Stimulated activated CD8-positive, alpha-beta memory T cell treated with anti-CD3 and anti-CD28 coated beads, Interleukin-12 subunit alpha, Interleukin-12 subunit beta, amount 100 ng/mL, for 4 hours (primary cell): ENCODE measurements around the gene TTBK2.
"Not testable (repeated sequence)": the region's sequence is repeated elsewhere in the genome, so short reads cannot be mapped to it uniquely, and the experiment has no call there.

ENCODE experiments used
- DNase-seq: peaks from one replicate; pipeline ENCODE4 v3.0.0-alpha.2; 2020; ENCODE audit warnings: low read depth

TTBK2 gene

DNA sequence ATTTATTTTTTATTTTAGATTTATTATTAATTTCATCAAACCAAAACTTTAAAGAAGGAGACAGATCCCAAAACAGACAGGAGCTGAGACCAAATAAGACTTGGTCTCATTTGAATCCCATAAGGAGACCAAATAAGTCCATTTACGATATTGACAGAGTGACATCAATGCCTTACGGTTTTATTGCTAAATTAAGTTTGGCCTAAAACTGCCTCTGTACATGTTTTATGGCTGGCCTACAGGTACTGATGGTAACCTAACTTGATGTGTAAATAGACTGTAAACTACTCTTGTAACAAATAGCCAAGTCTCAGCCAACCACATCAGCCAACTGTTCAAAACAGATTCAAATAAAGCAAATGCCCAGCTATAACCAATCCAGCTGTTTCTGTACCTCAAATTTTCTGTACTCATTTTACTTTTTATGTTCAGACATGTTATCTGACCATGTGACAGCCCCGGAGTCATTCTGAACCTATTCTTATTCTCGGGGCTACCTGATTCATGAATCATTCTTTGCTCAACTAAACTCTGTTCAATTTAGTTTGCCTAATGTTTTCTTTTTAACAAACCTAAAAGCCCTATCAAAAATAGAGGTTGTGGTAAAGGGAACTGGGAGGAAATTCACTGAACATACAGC lies 94.2 kb downstream of the TTBK2 start:
- DNase-seq = no peak

- no peak for DNase-seq
Measured at GRCh38 chr15:42825599-42825998, 95.0 kb downstream of the TTBK2 start.

DNA sequence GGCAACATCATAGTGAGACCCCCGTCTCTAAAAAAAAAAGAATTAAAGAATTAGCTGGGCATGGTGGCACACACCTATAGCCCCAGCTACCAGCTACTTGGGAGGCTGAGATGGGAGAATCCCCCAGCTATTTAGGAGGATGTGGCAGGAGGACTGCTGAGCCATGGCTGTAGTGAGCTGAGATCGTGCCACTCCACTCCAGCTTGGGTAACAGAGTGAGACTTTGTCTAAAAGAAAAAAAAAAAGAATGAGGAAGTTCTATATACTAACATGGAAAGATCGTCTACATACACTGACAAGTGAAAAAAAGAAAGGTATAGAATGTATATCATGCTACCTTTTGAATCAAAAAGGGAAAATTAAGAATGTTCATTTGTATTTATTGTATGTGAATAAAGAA lies 99.8 kb downstream of the TTBK2 start:
- no peak for DNase-seq

DNA sequence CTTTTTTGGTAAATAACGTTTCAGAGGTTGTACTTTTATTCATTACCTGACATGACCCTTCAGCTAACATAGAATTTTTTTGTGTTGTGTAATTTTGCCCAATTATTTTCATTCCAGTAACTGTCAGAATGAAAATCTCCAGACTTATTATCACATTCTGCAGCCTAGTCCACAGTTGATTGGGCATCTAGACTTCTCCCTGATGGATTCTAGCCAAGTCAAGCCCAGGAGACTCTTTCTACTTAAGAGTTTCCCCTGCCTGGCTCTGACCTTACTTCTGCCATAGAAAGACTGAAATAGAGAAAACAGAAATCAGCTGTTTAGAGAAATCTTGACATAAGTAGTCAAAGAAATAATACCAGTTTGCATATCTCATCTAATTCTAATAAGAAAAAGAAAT lies 100.8 kb downstream of the TTBK2 start:
- no peak for DNase-seq

- no peak for DNase-seq
Measured at GRCh38 chr15:42811433-42811832, 109.1 kb downstream of the TTBK2 start.

GRCh38 chr15:42808913-42809312 lies 111.7 kb downstream of the TTBK2 start:
- DNase-seq = no peak

DNA sequence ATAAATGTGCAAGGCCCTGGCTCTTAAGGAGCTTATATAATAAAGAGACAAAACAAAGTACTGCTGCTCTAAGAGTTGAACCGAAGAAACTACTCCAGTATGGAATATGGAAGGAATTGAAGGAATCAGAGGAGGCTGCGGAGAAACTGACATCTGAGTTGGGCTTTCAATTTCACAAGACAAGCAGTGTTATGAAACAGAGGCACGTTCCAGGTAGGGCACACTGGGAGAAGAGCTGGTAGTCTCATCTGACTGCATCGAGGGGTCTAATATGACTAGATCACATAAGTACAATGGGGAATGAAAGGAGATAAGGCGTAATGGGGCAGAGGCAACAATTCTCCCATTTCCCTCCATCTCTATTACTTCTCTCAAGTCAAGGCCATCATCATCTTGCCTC lies 115.3 kb downstream of the TTBK2 start:
- DNase-seq = no peak

GRCh38 chr15:42804739-42805138 lies 115.8 kb downstream of the TTBK2 start:
- no peak for DNase-seq

DNA sequence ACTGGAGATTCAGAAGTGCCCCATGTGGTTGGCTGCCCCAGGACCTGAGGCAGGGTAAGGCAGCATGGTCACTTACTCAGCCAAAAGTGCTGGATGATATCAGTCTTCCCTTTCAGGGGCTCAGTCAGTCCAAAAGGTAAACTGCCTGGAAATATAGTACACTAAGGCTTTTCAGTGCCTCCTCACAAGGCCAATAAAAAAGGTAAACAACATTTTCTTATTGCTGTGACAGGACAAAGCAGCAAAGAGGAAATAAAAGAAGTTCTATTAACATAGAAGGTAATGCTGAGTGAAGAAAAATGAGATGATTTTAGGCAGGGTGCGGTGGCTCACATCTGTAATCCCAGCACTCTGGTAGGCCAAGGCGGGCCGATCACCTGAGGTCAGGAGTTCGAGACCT lies 117.1 kb downstream of the TTBK2 start:
- no peak for DNase-seq

DNA sequence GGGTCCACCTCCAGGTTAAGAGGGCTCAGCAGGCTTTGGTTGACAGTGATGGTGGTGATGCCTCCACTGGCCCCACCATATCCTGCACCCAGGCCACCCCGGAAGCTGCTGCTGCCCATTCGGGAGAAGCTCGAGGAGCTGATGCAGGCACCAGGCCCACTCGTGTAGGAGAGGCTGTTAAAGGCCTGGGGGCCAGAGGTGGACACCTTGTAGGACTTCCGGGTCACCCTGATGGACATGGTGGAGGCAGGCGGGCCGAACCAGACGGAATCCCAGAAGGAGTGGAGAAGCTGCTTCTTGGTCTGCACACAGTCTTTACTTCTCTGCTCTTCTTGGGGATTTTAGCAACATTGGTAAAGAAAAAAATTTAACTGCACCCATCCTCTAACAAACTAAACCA lies 118.4 kb downstream of the TTBK2 start:
- DNase-seq = no peak

DNA sequence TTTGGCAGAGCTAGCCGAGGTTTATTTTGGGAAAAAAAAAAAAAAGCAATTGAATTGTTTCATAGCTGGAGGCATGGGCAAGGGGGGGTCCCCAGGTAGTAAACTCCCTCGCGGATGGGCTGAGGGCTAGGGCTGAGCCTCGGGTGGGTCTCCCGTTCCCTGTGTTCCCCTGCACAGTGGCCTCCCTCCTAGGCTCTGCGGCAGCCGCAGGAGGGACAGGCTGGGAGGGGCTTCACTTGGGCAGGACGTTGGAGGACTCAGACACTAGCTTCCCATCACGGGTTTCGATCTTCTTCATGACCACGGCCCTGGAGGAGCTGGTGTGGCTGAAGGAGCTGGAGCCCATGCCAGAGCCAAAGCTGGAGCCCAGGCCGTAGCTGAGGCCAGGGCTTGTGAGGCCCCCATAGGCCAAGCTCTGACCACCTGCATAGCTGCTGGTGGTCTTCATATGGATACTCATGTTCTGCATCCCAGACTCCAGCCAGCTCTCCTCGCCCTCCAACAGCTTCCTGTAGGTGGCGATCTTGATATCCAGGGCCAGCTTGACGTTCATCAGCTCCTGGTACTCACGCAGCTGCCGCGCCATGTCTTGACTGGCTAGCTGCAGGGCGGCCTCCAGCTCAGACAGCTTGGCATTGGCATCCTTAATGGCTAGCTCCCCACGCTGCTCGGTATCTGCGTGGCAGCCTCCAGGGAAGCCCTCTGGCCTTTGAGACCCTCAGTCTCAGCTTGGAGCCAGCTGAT lies 119.7 kb downstream of the TTBK2 start:
- DNase-seq = no peak

- no peak for DNase-seq
Measured at GRCh38 chr15:42798802-42799201, 121.8 kb downstream of the TTBK2 start.

DNA sequence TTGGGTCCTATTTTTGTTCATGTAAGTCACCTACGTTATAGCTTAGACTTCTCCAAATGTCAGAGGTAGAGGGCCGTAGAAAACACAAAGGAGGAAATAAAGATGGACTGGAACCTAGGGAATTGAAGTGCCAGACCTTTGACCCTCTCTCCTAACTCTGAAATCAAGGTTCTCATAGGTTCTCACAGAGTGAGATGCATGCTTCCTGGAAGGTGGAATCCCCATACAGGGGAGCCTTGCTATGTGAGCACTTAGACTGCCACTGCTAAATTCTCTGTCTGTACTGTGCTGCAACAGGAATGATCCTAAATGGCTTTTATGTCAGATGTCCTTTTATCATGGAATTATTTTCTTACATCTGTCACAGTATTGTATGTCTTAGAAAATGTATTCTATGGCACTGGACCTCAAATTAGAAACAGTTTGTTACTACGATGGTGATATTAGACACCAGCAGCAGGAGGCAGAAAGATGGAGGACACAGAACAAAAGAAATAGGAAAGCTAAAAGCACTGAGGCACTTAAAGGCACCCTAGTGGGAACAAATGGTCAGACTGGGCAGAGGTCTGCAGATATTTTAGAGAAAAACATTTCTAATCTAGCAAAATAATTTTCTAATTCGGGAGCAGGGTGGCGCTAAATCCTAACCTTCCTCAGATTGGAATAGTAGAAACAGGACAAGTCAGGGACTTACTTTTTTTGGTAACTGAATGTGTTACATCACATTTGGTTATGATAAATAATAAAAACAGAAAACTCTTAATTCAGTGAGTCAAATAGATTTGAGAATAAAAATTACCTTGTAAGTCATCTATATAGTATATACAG lies 123.4 kb downstream of the TTBK2 start:
- no peak for DNase-seq

DNA sequence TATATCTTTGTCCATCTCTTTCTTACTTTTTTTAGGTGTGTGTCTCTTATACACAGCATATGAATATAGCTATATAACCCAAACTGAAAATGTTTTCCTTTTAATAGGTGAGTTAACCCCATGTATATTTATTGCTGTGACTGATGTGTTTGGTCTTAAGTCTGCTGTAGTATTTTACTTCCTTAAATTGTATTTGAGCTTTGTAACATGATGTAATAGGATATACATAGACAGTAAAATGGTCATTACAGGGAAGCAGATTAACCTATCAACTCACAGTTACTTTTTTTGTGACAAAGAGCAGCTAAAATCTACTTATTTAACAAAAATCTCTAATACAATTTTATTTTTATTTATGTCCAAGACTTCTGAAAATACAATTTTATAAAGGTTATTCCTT lies 131.9 kb downstream of the TTBK2 start:
- no peak for DNase-seq

- no peak for DNase-seq
Measured at GRCh38 chr15:42786978-42787377, 133.6 kb downstream of the TTBK2 start.

DNA sequence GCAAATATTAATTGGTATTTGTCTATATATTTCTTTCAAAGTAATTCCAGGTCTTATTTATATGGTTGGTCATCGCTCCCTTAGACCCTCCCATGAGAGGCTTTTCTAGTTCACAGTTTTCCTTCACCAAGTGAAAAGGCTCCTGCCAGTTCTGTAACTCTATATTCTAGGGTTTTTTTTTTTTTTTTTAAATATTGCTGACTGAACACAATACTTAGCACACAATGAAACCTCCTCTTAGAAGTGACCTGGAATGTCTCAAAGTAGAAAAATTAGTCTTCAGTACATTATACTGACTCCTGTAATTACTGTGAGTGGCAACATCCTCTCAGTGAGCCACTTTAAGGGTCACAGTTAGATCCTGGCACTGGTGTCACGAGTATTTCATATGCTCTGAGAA lies 135.0 kb downstream of the TTBK2 start:
- DNase-seq = no peak

DNA sequence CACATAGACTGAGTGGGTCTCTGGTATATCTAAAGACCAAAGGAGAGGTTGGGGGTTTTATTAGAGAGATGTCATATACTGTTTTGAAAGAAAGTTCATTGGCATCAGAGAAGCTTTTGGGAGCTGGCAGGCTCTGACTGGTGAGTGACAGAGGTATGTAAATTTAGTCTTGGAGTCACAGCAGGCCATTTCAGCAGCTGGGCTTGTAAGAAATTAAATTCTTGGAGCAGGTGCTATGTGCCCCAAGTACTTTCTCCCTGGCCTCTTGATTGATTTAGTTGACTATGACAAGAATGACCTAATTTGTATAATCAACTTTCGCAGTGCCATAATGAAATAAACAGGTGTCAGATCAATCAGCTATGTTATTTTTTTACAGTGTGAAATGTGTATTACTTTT lies 135.9 kb downstream of the TTBK2 start:
- DNase-seq = no peak

GRCh38 chr15:42782716-42783115 lies 137.9 kb downstream of the TTBK2 start:
- DNase-seq = no peak

DNA sequence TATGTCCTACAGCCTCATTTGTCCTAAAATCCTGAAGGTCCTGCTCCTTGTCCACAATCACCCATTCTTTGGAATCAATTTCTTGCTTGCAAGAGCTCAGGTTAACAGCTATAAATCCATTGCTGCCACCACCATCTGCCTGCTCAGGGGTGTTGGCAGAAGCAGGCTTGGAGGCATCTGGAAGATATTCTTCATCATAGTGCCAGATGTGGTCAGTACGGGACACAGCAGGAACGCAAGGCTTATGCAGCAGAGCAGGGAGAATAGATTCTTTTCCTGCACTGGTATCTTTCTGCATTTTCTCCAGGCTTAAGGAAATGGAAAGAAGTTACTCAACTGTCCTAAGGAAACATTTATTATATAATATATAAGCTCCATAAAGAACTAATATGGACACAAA lies 145.2 kb downstream of the TTBK2 start:
- DNase-seq = no peak

DNA sequence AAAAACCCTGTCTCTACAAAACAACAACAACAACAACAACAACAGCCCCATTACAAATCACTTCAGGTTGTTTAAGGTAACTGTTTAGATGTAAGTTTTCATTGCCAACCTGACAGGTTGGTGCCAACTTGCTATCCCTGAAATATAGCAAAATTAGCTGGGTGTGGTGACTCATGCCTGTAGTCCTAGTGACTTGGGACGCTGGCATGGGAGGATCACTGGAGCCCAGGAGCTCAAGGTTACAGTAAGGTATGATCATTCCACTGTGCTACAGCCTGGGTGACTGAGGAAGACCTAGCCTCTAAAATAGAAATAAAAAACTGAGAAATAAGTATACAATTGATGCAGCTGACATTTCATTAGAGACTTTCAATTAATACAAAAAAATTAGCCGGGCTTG lies 147.7 kb downstream of the TTBK2 start:
- no peak for DNase-seq

DNA sequence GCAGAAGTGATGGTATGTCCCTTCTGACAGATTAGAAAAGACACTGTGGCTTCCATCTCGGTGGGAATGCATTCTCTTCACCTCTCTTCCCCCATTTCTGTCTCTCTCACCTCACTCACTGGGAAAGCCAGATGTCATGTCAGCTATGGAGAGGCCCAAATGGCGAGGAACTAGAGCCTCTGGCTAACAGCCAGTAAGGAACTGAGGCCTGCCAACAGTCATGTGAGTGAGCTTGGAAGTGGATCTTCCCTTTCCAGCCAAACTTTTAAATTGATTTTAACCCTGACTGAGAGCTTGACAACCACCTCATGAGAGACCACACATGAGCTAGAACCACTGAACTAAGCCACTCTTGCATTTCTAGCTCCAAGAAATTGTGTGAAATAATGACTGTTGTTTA lies 148.4 kb downstream of the TTBK2 start:
- no peak for DNase-seq

DNA sequence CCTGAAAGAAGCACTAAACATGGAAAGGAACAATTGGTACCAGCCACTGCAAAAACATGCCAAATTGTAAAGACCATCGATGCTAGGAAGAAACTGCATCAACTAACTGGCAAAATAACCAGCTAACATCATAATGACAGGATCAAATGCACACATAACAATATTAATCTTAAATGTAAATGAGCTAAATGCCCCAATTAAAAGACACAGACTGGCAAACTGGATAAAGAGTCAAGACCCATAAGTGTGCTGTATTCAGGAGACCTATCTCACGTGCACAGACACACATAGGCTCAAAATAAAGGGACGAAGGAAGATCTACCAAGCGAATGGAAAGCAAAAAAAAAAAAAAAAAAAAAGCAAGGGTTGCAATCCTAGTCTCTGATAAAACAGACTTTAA lies 154.5 kb downstream of the TTBK2 start:
- DNase-seq = not testable (repeated sequence)

DNA sequence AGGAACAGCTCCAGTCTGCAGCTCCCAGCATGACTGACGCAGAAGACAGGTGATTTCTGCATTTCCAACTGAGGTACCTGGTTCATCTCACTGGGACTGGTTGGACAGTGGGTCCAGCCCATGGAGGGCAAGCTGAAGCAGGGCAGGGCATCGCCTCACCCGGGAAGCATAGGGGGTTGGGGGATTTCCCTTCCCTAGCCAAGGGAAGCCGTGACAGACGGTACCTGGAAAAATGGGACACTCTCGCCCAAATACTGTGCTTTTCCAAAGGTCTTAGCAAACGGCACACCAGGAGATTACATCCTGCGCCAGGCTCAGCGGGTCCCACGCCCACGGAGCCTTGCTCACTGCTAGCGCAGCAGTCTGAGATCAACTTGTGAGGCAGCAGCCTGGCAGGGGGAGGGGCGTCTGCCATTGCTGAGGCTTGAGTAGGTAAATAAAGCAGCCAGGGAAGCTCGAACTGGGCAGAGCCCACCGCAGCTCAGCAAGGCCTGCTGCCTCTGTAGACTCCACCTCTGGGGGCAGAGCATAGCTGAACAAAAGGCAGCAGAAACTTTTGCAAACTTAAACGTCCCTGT lies 156.3 kb downstream of the TTBK2 start:
- not testable (repeated sequence) for DNase-seq
